GM12878 (cell line): ENCODE measurements around the gene SERINC5. TPM values are rescaled to one million over a fixed set of nuclear protein-coding genes. Genes with fewer than 3 reads are reported as not detected.

Source experiments
- ATAC-seq: fragments of 200-7000 bp; cut with Tn5 transposase; 3 replicates; pipeline ENCODE4 v1.9.1; 2020; ENCODE audit warnings: mild to moderate bottlenecking, moderate library complexity
- BruUV-seq: library from RNA; stranded (reverse); fragments of 400-500 nt; replicated peaks from 2 replicates; lab custom pipeline; 2021; lab: Mats Ljungman, UMichigan
- CTCF ChIA-PET: fragments of 300-600 bp; sonication (Branson Sonifier 250); formaldehyde crosslinking; extraction: SDS; loops from one replicate; lab custom pipeline; 2021; ENCODE audit warnings: inconsistent platforms; lab: Yijun Ruan, JAX
- POLR2A ChIA-PET: fragments of 350-600 bp; formaldehyde crosslinking; extraction: SDS; loops from one replicate; lab custom pipeline; 2021; ENCODE audit warnings: inconsistent platforms; lab: Charles Lee
- RAD21 ChIA-PET: fragments of 300-600 bp; sonication (Branson Sonifier 250); formaldehyde crosslinking; loops from one replicate; lab custom pipeline; 2023; ENCODE audit warnings: antibody characterized with exemption; ENCODE audit not compliant: unreplicated experiment; lab: Charles Lee
- SMC1A ChIA-PET: fragments of 300-600 bp; sonication (Branson Sonifier 250); formaldehyde crosslinking; loops from one replicate; lab custom pipeline; 2023; ENCODE audit not compliant: unreplicated experiment, uncharacterized antibody; lab: Charles Lee
- DNase-seq: peaks from one replicate; pipeline ENCODE4 v3.0.0-alpha.2; 2011; ENCODE audit warnings: low read depth, low spot score
- FAIRE-seq: peaks from 3 replicates; lab custom pipeline; 2011; peaks lifted over from hg19 to GRCh38; lab: Jason Lieb, UNC
- H2AFZ ChIP-seq: 2 replicates; pipeline ENCODE4 v1.6.0; 2011; ENCODE audit warnings: low read depth, low read length, control low read depth; ENCODE audit not compliant: control insufficient read depth
- H3K27ac ChIP-seq: 2 replicates; pipeline ENCODE4 v1.5.1; 2011; ENCODE audit warnings: control low read depth; ENCODE audit not compliant: control insufficient read depth, insufficient read depth
- H3K27me3 ChIP-seq, 2 experiments: replicated peaks in 1 of 2; 2 replicates each; pipeline versions ENCODE4 v1.6.0 to v1.6.1; 2011; ENCODE audit warnings: low read length in 1 of 2; ENCODE audit not compliant: control insufficient read depth in 2 of 2, insufficient read depth in 2 of 2
- H3K36me3 ChIP-seq, 2 experiments: 2 replicates each; pipeline ENCODE4 v1.5.1; 2011; ENCODE audit warnings: low read length in 1 of 2; ENCODE audit not compliant: control insufficient read depth in 2 of 2, insufficient read depth in 2 of 2
- H3K4me1 ChIP-seq: 2 replicates; pipeline ENCODE4 v1.6.1; 2011; ENCODE audit warnings: mild to moderate bottlenecking, low read length, moderate library complexity, mixed read lengths; ENCODE audit not compliant: control insufficient read depth, insufficient read depth
- H3K4me2 ChIP-seq: 2 replicates; pipeline ENCODE4 v1.6.0; 2011; ENCODE audit warnings: control low read depth; ENCODE audit not compliant: control insufficient read depth, insufficient read depth
- H3K4me3 ChIP-seq: fragments of 200-600 bp; sonication (generic); 2 replicates; pipeline ENCODE4 v1.5.1; 2016
- H3K79me2 ChIP-seq: 2 replicates; pipeline ENCODE4 v1.6.0; 2011; ENCODE audit warnings: low read length; ENCODE audit not compliant: control insufficient read depth, insufficient read depth
- H3K9ac ChIP-seq: 2 replicates; pipeline ENCODE4 v1.8.0; 2011; ENCODE audit warnings: low read length, control low read depth, mixed read lengths; ENCODE audit not compliant: control insufficient read depth, insufficient read depth
- H3K9me3 ChIP-seq: replicated peaks from 3 replicates; pipeline ENCODE4 v1.5.1; 2011; ENCODE audit warnings: mild to moderate bottlenecking, low read length; ENCODE audit not compliant: control insufficient read depth, insufficient read depth
- H4K20me1 ChIP-seq: 2 replicates; pipeline ENCODE4 v1.6.0; 2011; ENCODE audit not compliant: control insufficient read depth, insufficient read depth
- BHLHE40 ChIP-seq, 2 experiments: fragments of 450-650 bp in 1 of 2; IDR thresholded peaks; 2 replicates each; pipeline ENCODE4 v1.6.1; 2011 to 2017; ENCODE audit warnings: low read depth in 2 of 2, borderline replicate concordance in 1 of 2, improper control_type of control experiment in 1 of 2, low read length in 1 of 2, mild to moderate bottlenecking in 1 of 2
- ELK1 ChIP-seq: IDR thresholded peaks from 2 replicates; pipeline ENCODE4 v1.6.1; 2012; ENCODE audit warnings: low read depth, low read length, improper control_type of control experiment
- EP300 ChIP-seq, 2 experiments: fragments of 150-350 bp in 1 of 2; IDR thresholded peaks; 2 replicates each; pipeline ENCODE4 v1.6.1; 2011 to 2012; ENCODE audit warnings: low read depth in 2 of 2, low read length in 2 of 2, borderline replicate concordance in 1 of 2, improper control_type of control experiment in 1 of 2, inconsistent platforms in 1 of 2; ENCODE audit not compliant: control insufficient read depth in 1 of 2
- FOXK2 ChIP-seq: fragments of 450-650 bp; IDR thresholded peaks from 2 replicates; pipeline ENCODE4 v1.6.1; 2017; ENCODE audit warnings: mild to moderate bottlenecking, moderate library complexity
- NRF1 ChIP-seq: conservative IDR thresholded peaks from 2 replicates; pipeline ENCODE4 v1.6.1; 2011; ENCODE audit warnings: mild to moderate bottlenecking, low read depth, low read length, improper control_type of control experiment
- RBBP5 ChIP-seq: fragments of 200-600 bp; sonication (generic); conservative IDR thresholded peaks from 2 replicates; pipeline ENCODE4 v1.6.1; 2016
- RCOR1 ChIP-seq: conservative IDR thresholded peaks from 2 replicates; pipeline ENCODE4 v1.6.1; 2012; ENCODE audit warnings: low read depth, low read length, improper control_type of control experiment
- WGBS: methylation state at CpG from one replicate; pipeline ENCODE4 v1.1.6; 2016; ENCODE audit warnings: low lambda C conversion rate; ENCODE audit not compliant: insufficient replicate concordance, insufficient coverage; ENCODE audit errors: missing lambda C conversion rate; 5-methylcytosine and 5-hydroxymethylcytosine counted together
- in situ Hi-C: fragments of 300-500 bp; cut with MboI; formaldehyde crosslinking; loops from 9 replicates; pipeline ENCODE4 v1.14.3; 2018; ENCODE audit warnings: mixed read lengths
- intact Hi-C: fragments of 100-400 bp; cut with micrococcal nuclease; formaldehyde crosslinking; loops from one replicate; pipeline ENCODE4 v1.14.2; 2022; ENCODE audit not compliant: unreplicated experiment
- polyA plus RNA-seq, 11 experiments: library from polyadenylated mRNA; depleted of rRNA in 4 of 11; unstranded in 6 of 11; stranded (reverse) in 5 of 11; fragments of >200 nt; fragmentation: Nextera tagmentation in 4 of 11; fragmentation: Illumina TruSeq in 1 of 11; extraction: Ambion mirVana in 4 of 11; extraction: Trizol in 1 of 11; gene quantifications; 1 replicate in 1 of 11; 2 replicates in 10 of 11; pipeline versions ENCODE4 v1.2.1 to v1.2.3, GENCODE V29; 2011 to 2016; ENCODE audit warnings: inconsistent platforms in 2 of 11, missing spikeins in 2 of 11, low read depth in 1 of 11
- total RNA-seq, 4 experiments: library from RNA; depleted of rRNA in 3 of 4; stranded (reverse); fragments of >200 nt in 3 of 4; fragmentation: Illumina TruSeq in 1 of 4; extraction: Trizol in 1 of 4; gene quantifications; 2 replicates each; pipeline versions ENCODE4 v1.2.1 to v1.2.3, GENCODE V29; 2013 to 2021

Gene SERINC5
- total and polyA plus RNA-seq, 10 of the 15 experiments (the other 5 are each of a cell fraction or from before 2014, with no cell fraction given) = 0.66 to 7.0 (median 2.8) TPM

GRCh38 chr5:80082281-80082680 lies 173.6 kb downstream of the SERINC5 start (continued):
- TF ChIP-seq ELK1 = no peak
- TF ChIP-seq FOXK2 = no peak
- no peak for TF ChIP-seq EP300 (IDR thresholded peaks at IDR 0.05; ENCODE audit: borderline replicate concordance in 1 of 2, control insufficient read depth in 1 of 2, low read depth in 2 of 2, low read length in 2 of 2)
- no peak for TF ChIP-seq NRF1

GRCh38 chr5:80078921-80079320 lies 176.9 kb downstream of the SERINC5 start:
- intact Hi-C loops (no loop called here), in situ Hi-C loops (loop anchor here (10.0 kb wide), 1 partner anchor 204 kb away; no protein-coding TSS in a partner anchor)
- no peak for DNase-seq
- no peak for ATAC-seq
- H3K4me3 ChIP-seq = no peak overlapping the region
- CTCF ChIA-PET = interaction anchor here (0.9 to 1.8 kb wide), 6 partner anchors 8 to 201 kb away, joined by 3 to 6 read pairs (median 6); no protein-coding TSS in a partner anchor
- no peak overlapping the region for H3K9ac ChIP-seq
- TF ChIP-seq BHLHE40 (IDR thresholded peaks at IDR 0.05; ENCODE audit: borderline replicate concordance in 1 of 2, low read depth in 2 of 2, low read length in 1 of 2) = no peak
- no peak for TF ChIP-seq RBBP5
- TF ChIP-seq RCOR1 = no peak
- POLR2A ChIA-PET = no interaction called here
- H3K4me1 ChIP-seq = no peaks in the 10 kb centered on the region
- no peak overlapping the region for H3K27ac ChIP-seq
- no peak overlapping the region for H3K4me2 ChIP-seq
- H4K20me1 ChIP-seq = no peaks in the 10 kb centered on the region
- SMC1A ChIA-PET = interaction anchor here (0.9 kb wide), 1 partner anchor 34 kb away, joined by 3 read pairs; no protein-coding TSS in a partner anchor
- 56% methylated on average over 4 of the region's 4 CpGs for WGBS
- FAIRE-seq = no peak
- RAD21 ChIA-PET = no interaction called here
- no peaks in the 10 kb centered on the region for H3K36me3 ChIP-seq
- no peaks in the 10 kb centered on the region for H3K27me3 ChIP-seq
- H3K9me3 ChIP-seq = no peaks in the 10 kb centered on the region
- no TSS peak for BruUV-seq
- H3K79me2 ChIP-seq = no peaks in the 10 kb centered on the region
- H2AFZ ChIP-seq = no peak overlapping the region
